ENCODE data around the gene TWIST2. TPM values are rescaled to one million over a fixed set of nuclear protein-coding genes. Genes with fewer than 3 reads are reported as not detected.
A peak's percentile ranks its signal among the peaks of the same experiment; 100 is the strongest.

Gene TWIST2
- total and polyA plus RNA-seq, 11 donors, result 0.39 to 10.9 (median 1.4) TPM

GRCh38 chr2:238950551-238950950 lies 102.7 kb downstream of the TWIST2 start:
- Histone ChIP-seq H3K4me3 (no peak overlapping the region), H3K27me3 (peaks cover 0 to 17% (median 3%) of the 10 kb centered on the region in 9 donors), H3K36me3 (no peaks in the 10 kb centered on the region), H3K27ac (no peak overlapping the region), H3K9me3 (no peaks in the 10 kb centered on the region), H3K4me1 (peaks cover 0 to 12% (median 0%) of the 10 kb centered on the region in 12 donors)
- WGBS, 4 donors, result 84 to 97% (median 86%) methylated on average over 6 to 13 of the region's 13 CpGs
- intact Hi-C loops (cut with DNase I), result no loop called here
- TF ChIP-seq, protein P1, sequence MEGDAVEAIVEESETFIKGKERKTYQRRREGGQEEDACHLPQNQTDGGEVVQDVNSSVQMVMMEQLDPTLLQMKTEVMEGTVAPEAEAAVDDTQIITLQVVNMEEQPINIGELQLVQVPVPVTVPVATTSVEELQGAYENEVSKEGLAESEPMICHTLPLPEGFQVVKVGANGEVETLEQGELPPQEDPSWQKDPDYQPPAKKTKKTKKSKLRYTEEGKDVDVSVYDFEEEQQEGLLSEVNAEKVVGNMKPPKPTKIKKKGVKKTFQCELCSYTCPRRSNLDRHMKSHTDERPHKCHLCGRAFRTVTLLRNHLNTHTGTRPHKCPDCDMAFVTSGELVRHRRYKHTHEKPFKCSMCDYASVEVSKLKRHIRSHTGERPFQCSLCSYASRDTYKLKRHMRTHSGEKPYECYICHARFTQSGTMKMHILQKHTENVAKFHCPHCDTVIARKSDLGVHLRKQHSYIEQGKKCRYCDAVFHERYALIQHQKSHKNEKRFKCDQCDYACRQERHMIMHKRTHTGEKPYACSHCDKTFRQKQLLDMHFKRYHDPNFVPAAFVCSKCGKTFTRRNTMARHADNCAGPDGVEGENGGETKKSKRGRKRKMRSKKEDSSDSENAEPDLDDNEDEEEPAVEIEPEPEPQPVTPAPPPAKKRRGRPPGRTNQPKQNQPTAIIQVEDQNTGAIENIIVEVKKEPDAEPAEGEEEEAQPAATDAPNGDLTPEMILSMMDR (IDR thresholded peaks at IDR 0.05), result no peak
- TF ChIP-seq POLR2A (IDR thresholded peaks at IDR 0.05), result no peak
- ATAC-seq (no peak), DNase-seq (peak in 1 of 5 donors; percentile 10)

- no peak for TF ChIP-seq POLR2A (IDR thresholded peaks at IDR 0.05)
- TF ChIP-seq, protein P1 (IDR thresholded peaks at IDR 0.05), result no peak
Measured at GRCh38 chr2:238952261-238952919, 104.5 kb downstream of the TWIST2 start.

GRCh38 chr2:238954841-238955591 lies 107.1 kb downstream of the TWIST2 start:
- Histone ChIP-seq H3K36me3 (no peaks in the 10 kb centered on the region), H3K27ac (no peak overlapping the region), H3K4me1 (no peaks in the 10 kb centered on the region), H3K9me3 (no peaks in the 10 kb centered on the region), H3K4me3 (no peak overlapping the region), H3K27me3 (peaks cover 0 to 24% (median 3%) of the 10 kb centered on the region in 9 donors)
- TF ChIP-seq POLR2A (IDR thresholded peaks at IDR 0.05), result no peak
- TF ChIP-seq, protein P1 (IDR thresholded peaks at IDR 0.05), result no peak
- 71 to 83% (median 81%) methylated on average over 8 to 12 of the region's 12 CpGs for WGBS, 4 donors
- no peak for ATAC-seq
- peak in 1 of 5 donors; percentile 20 for DNase-seq
- intact Hi-C loops (cut with DNase I), result no loop called here

More at GRCh38 chr2:238952261-238952919, 104.5 kb downstream of the TWIST2 start:
- H3K27ac ChIP-seq, result no peak overlapping the region
- H3K36me3 ChIP-seq, result no peaks in the 10 kb centered on the region
- no peaks in the 10 kb centered on the region for H3K9me3 ChIP-seq
- H3K27me3 ChIP-seq, result peaks cover 0 to 24% (median 3%) of the 10 kb centered on the region in 9 donors
- intact Hi-C loops (cut with DNase I), result no loop called here
- H3K4me3 ChIP-seq, result no peak overlapping the region
- DNase-seq, result no peak
- 79 to 89% (median 83%) methylated on average over 5 of the region's 5 CpGs for WGBS, 4 donors
- ATAC-seq, result no peak
- H3K4me1 ChIP-seq, result peaks cover 0 to 10% (median 0%) of the 10 kb centered on the region in 12 donors
